NCI-H1105 treated with DMSO at 0.1 percent for 48 hours (cell line): ENCODE results near the gene NOL4L.
"Not testable (repeated sequence)": the region's sequence is repeated elsewhere in the genome, so short reads cannot be mapped to it uniquely, and the experiment has no call there.

Source experiments
- DNase-seq: peaks from one replicate; lab custom pipeline; 2025; lab: John Stamatoyannopoulos, UW

Gene NOL4L

GRCh38 chr20:32596681-32597252, 11.6 kb upstream of the NOL4L start:
- DNase-seq: no peak

DNA sequence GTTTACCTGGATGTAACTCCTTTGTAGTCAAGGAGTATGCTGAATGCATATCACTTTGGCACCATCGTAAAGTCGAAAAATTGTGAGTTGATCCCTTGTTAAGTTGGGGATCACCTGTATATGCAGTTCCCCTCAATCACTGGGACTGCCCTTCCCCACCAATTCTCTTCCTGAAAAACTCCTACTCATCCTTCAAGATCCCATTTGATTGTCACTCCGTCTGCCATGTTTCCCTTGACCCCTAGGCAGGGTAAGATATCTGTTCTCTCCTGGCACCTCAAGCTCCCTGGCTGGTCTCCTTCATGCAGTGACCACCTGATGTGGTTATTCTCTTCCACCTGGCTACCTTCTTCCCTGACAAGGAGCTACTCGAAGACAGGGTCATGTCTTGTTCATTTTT, 10.0 kb upstream of the NOL4L start:
- DNase-seq: no peak

DNA sequence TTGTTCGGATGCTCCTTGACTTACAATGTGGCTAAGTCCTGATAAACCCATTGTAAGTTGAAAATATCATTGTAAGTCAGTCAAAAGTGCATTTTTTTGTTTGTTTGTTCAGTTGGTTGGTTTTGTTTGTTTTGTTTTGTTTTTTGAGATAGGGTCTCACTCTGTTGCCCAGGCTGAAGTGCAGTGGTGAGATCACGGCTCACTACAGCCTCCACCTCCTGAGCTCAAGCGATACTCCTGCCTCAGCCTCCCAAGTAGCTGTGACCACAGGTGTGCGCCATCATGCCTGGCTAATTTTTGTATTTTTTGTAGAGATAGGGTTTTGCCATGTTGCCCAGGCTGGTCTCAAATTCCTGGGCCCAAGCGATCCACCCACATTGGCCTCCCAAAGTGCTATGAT, 9.5 kb upstream of the NOL4L start:
- DNase-seq: not testable (repeated sequence)

GRCh38 chr20:32594204-32594603, 9.1 kb upstream of the NOL4L start:
- DNase-seq: no peak

DNA sequence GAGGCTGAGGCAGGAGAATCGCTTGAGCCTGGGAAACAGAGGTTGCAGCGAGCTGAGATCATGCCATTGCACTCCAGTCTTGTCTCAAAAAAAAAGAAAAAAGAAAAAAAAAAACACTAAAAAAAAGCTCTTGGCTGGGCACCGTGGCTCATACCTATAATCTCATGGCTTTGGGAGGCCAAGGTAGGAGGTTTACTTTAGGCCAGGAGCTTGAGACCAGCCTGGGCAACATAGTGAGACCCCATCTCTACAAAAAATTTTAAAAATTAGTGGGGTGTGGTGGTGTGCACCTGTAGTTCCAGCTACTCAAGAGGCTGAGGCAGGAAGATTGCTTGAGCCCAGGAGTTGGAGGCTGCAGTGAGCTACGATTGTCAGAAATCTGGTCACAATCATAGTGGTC, 7.5 kb upstream of the NOL4L start:
- DNase-seq: not testable (repeated sequence)

GRCh38 chr20:32592022-32592421, 6.9 kb upstream of the NOL4L start:
- DNase-seq: no peak

DNA sequence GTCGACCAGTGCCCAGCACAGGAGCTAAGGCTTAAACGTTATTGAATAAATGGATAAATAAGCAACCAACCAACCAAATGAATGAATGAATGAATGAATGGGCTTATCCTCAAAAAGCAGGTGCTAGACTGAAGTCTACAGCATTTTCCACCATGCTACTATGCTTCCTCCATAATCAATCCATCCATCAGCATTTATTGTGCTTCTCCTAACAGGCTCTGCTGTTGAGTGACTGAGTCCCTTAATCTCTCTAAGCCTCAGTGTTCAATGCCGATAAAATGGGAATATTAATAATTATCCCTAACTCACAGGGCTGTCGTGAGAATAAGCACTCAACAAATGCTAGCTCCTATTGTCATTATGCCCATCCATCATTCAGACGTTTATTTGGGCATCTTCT, 4.6 kb upstream of the NOL4L start:
- no peak for DNase-seq

GRCh38 chr20:32589256-32589655, 4.1 kb upstream of the NOL4L start:
- DNase-seq: no peak

DNA sequence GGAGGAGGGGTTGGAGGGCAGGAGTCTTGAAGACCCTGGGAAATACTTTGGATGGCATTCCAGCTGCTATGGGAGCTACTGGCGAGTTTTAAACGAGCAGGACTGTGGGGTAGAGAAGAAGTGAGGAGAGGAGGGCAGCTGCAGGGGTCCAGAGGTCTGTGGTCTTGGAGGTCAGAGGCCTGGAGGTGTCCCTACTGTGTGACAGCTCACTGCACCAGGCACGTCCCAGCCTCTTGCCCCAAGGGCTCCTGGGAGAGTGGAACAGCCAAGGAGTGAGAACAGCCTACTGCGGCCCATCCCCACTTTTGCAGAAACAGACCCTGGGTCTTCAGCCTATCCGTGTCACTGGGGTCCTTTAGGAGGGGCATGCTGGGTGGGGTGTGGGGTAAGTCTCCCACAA, 2.9 kb upstream of the NOL4L start:
- no peak for DNase-seq

DNA sequence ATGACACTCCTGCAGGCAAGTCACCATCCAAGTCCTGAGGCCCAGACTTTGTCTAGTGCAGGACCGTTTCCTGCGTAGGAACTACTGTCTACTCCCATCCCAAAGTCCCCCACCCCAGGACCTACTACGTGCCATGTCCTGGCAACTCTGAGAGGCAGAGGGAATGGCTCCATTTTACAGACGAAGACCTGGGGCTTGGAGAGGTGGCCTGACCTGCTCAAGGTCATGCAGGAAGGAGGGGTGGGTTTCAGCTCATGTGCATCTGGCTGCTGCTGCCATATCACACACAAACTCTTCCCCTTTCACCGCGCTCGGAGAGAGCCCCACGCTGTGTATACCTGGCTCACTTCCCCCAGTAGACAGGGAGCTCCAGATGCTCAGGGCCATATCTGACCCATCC, 1.2 kb upstream of the NOL4L start:
- no peak for DNase-seq

GRCh38 chr20:32585586-32586127, 524 bp upstream of the NOL4L start:
- DNase-seq: no peak

- DNase-seq: no peak
Measured at GRCh38 chr20:32583581-32584070, 1.5 kb downstream of the NOL4L start.

DNA sequence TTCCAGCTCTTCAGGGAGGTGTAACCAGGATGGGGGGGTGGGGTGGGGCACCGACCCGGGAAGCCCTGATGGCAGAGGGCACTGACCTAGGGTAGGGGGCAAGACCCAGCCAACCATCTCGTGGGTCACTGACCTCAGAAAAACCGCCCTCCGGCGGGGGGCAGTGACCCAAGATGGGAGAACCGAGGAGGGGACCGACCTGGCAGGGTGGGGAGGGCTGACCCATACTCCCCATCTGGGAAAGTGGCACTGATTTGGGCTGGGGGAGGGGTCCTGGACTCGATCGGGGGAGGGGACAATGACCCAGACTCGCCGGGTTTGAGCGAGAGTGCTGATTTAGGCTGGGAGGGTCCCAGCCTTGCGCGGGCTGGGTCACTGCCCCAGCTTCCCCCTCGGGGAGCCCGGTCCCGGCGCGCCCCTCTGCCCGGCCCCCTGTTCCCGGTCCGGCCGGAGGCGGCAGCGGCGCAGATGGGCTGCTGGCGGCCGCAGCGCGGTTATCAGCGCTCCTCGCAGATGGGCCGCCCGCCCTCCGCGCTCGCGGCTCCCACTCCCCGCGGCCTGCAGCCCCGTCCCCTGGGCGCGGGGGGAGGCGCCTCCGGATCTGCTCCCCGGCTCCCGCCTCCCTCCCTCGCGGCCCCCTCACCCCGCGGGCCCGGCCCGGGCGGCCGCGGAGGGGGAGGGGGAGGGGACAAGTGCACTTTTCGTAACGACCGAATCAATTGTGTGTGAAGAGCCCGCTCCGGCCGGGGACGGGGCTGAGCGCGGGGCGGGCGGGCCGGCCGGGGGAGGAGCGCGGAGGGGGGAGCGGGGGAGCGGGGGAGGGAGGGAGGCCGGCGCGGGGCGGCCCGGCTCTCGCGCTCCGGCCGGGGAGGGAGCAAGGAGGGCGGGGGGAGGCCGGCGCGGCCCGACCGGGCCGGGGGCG, 2.2 kb downstream of the NOL4L start:
- DNase-seq: no peak

GRCh38 chr20:32581839-32582658, 3.1 kb downstream of the NOL4L start:
- no peak for DNase-seq

- no peak for DNase-seq
Measured at GRCh38 chr20:32580970-32581838, 3.9 kb downstream of the NOL4L start.

GRCh38 chr20:32580219-32580969, 4.7 kb downstream of the NOL4L start:
- DNase-seq: no peak

DNA sequence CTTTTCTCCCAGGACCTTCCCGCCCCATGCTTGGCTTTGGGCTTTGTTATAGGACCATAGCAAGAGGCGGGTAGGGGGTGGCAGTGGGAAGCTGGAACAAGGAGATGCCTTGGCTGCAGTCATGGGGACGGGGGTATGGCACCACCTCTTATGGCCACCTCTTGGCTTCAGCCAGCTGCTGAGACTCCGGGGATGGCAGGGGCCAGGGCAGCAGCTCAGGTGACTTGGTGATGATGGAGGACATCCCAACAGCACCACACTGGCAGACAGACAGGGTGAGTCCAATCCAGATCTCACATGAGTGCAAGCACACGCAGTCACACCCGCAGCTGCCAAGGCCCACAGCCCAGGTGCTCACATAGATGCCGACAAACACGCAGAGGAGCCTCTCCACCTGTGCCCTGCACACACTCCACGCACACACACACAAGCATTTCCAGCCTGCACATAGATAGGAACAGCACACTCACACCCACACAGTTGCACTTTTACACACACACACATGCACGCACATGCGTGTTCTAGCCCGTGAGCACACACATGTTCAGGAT, 6.2 kb downstream of the NOL4L start:
- DNase-seq: no peak

- DNase-seq: not testable (repeated sequence)
Measured at GRCh38 chr20:32578062-32578461, 7.1 kb downstream of the NOL4L start.

GRCh38 chr20:32577657-32578056, 7.5 kb downstream of the NOL4L start:
- DNase-seq: no peak

- DNase-seq: no peak
Measured at GRCh38 chr20:32577023-32577422, 8.1 kb downstream of the NOL4L start.
